Nephron (organoid): ENCODE measurements around the gene ULK4.
"Not testable (repeated sequence)": the region's sequence is repeated elsewhere in the genome, so short reads cannot be mapped to it uniquely, and the experiment has no call there.

Experiments
- H3K27ac Mint-ChIP-seq, 3 experiments: 2 replicates each; pipeline ENCODE4 v1.8.0; 2020; ENCODE audit warnings: mixed read lengths in 3 of 3, mild to moderate bottlenecking in 2 of 3, moderate library complexity in 1 of 3
- H3K27me3 Mint-ChIP-seq: 2 replicates; pipeline ENCODE4 v1.8.0; 2021; ENCODE audit warnings: low read depth, mild to moderate bottlenecking, moderate library complexity, mixed read lengths
- H3K36me3 Mint-ChIP-seq: 2 replicates; pipeline ENCODE4 v1.8.0; 2020; ENCODE audit warnings: low read depth, mixed read lengths
- H3K4me1 Mint-ChIP-seq: 2 replicates; pipeline ENCODE4 v1.8.0; 2020; ENCODE audit warnings: mixed read lengths
- H3K4me3 Mint-ChIP-seq, 3 experiments: 2 replicates each; pipeline ENCODE4 v1.8.0; 2020; ENCODE audit warnings: mild to moderate bottlenecking in 3 of 3, mixed read lengths in 3 of 3, moderate library complexity in 2 of 3
- H3K9me3 Mint-ChIP-seq: 2 replicates; pipeline ENCODE4 v1.8.0; 2020; ENCODE audit warnings: mixed read lengths
- CTCF ChIP-seq, 3 experiments: fragments of 200-600 bp; sonication (generic); IDR thresholded peaks; one replicate each; pipeline ENCODE4 v1.5.0; 2021; ENCODE audit warnings: antibody characterized with exemption in 3 of 3; ENCODE audit not compliant: unreplicated experiment in 3 of 3

Gene ULK4

GRCh38 chr3:41565948-41566514 is 395.9 kb downstream of the ULK4 start:
- Mint-ChIP-seq H3K36me3 (peaks cover 9% of the 10 kb centered on the region), H3K4me1 (no peaks in the 10 kb centered on the region), H3K27me3 (no peaks in the 10 kb centered on the region), H3K9me3 (peaks cover 5% of the 10 kb centered on the region), H3K4me3 (no peak overlapping the region), H3K27ac (no peak overlapping the region)
- no peak for TF ChIP-seq CTCF (IDR thresholded peaks at IDR 0.05; ENCODE audit: unreplicated experiment in 3 of 3)

DNA sequence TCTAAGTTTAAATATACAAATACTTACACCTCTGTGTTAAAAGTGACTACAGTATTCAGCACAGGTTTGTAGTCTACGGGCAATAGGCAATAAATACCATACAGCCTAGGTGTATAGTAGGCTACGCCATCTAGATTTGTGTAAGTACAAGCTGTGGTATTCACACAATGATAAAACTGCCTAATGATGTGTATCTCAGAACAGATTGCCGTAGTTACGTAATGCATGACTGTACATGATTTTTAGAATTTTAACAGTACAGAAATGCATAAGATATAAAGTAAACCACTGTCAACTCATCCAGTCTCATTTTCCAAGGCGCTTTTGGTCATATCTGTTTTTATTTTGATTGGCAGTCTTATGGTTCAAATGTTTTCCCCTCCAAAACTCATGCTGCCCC is 396.9 kb downstream of the ULK4 start:
- no peak for TF ChIP-seq CTCF (IDR thresholded peaks at IDR 0.05; ENCODE audit: unreplicated experiment in 3 of 3)
- Mint-ChIP-seq H3K9me3 (peaks cover 12% of the 10 kb centered on the region), H3K27ac (no peak overlapping the region), H3K36me3 (peaks cover 9% of the 10 kb centered on the region), H3K4me3 (no peak overlapping the region), H3K27me3 (no peaks in the 10 kb centered on the region), H3K4me1 (no peaks in the 10 kb centered on the region)

DNA sequence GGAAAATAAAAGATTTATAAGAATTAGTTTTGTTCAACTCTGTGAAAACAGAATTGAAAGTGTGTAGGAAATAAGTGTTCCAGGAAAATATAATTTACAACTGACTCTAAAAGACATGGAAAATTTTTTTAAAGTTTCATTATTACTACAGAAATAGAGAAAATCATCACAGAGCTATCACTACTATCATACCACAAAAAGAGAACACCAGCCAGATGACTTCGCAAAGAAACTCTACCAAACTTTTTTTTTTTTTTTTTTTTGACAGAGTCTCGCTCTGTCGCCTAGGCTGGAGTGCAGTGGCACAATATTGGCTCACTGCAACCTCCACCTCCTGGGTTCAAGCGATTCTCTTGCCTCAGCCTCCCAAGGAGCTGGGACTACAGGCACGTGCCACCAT is 405.7 kb downstream of the ULK4 start:
- not testable (repeated sequence) for H3K36me3 Mint-ChIP-seq, H3K4me3 Mint-ChIP-seq, H3K4me1 Mint-ChIP-seq, H3K27ac Mint-ChIP-seq, H3K27me3 Mint-ChIP-seq
- H3K9me3 Mint-ChIP-seq: peaks cover 21% of the 10 kb centered on the region

- H3K36me3 Mint-ChIP-seq: no peaks in the 10 kb centered on the region
- H3K27ac Mint-ChIP-seq: no peak overlapping the region
- no peak for TF ChIP-seq CTCF (IDR thresholded peaks at IDR 0.05; ENCODE audit: unreplicated experiment in 3 of 3)
- no peak overlapping the region for H3K4me3 Mint-ChIP-seq
- H3K4me1 Mint-ChIP-seq: no peaks in the 10 kb centered on the region
- no peaks in the 10 kb centered on the region for H3K9me3 Mint-ChIP-seq
- H3K27me3 Mint-ChIP-seq: no peaks in the 10 kb centered on the region
Observed at GRCh38 chr3:41532976-41533375, 428.9 kb downstream of the ULK4 start.

DNA sequence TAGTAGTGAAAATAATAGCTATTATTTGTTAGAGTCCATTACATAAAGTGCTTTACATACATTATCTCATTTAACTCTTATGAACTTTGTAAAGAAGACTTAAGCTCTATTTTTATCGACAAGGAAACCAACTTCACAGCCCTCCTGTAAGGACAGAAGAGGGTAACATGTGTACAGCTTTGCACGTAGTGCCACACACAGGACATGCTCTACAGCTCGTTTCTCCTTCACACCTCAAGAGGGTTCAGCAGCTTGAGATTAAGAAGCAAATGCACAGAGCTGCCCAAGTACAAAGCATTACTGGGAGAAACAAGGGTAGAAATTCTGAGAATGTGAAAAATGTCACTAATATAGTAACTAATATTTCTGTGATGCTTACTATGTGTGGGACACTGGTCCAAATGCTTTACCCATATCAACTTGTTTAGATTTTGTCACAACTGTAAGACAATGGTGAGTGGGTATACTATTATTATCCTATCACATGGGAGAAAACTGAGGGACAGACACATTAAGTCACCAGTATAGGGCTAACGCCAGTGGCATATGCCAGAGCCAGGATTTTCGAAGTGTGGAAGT is 434.8 kb downstream of the ULK4 start:
- TF ChIP-seq CTCF (IDR thresholded peaks at IDR 0.05; ENCODE audit: unreplicated experiment in 3 of 3): no peak

DNA sequence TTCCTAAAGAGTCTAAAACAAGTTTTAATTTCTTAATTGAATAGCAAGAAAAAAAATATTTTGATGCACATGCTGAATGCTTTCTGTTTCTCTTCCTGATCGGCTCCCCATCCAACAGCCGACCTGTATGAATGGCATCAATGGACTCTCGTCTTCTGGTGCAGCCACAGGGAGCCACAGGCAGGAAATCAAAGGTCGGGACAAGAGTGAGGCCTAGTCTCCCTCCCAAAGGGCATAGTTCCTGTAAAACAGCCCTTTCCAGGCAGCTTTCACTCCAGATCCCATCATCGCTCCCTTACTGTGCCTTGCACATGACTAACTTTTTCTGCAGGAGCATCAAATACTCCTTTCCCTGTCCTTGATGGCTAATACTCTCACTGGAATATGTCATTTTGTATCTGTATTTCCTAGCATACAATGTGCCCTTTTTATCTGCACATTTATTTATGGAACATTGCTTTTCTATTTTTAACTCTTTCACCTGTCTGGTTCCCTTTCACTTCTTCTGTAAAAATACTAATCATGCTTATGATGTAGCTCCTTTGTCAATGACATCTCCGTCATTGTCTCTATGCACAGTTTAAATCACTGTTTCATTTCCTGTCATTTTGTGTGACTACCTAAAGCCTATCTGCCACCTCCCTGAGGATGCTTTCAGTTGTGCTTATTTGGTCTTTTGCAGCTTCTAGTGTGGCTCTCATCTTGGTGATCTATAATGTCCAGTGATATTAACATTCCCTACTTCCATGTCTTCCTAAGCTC is 436.4 kb downstream of the ULK4 start:
- Mint-ChIP-seq H3K4me3 (no peak overlapping the region), H3K4me1 (no peaks in the 10 kb centered on the region), H3K27me3 (no peaks in the 10 kb centered on the region), H3K27ac (no peak overlapping the region), H3K9me3 (no peaks in the 10 kb centered on the region), H3K36me3 (no peaks in the 10 kb centered on the region)
- no peak for TF ChIP-seq CTCF (IDR thresholded peaks at IDR 0.05; ENCODE audit: unreplicated experiment in 3 of 3)

More for the DNA sequence above, 434.8 kb downstream of the ULK4 start:
- Mint-ChIP-seq H3K27me3 (no peaks in the 10 kb centered on the region), H3K36me3 (no peaks in the 10 kb centered on the region), H3K4me3 (no peak overlapping the region), H3K4me1 (no peaks in the 10 kb centered on the region), H3K9me3 (no peaks in the 10 kb centered on the region), H3K27ac (no peak overlapping the region)
